DOHH2 (cell line): ENCODE data around the gene NRXN3.

Experiments used
- H3F3A ChIP-seq: fragments of 200-600 bp; sonication (generic), shearing (Covaris generic); 2 replicates; pipeline ENCODE4 v1.6.0; 2016; ENCODE audit warnings: antibody characterized with exemption, mild to moderate bottlenecking; ENCODE audit not compliant: control insufficient read depth, insufficient read depth
- H3K27ac ChIP-seq: fragments of 200-600 bp; sonication (generic); 2 replicates; pipeline ENCODE4 v1.5.1; 2014; ENCODE audit warnings: low read depth, mild to moderate bottlenecking, low read length, moderate library complexity
- H3K27me3 ChIP-seq: fragments of 200-600 bp; sonication (generic); 2 replicates; pipeline ENCODE4 v1.6.1; 2014; ENCODE audit warnings: mild to moderate bottlenecking, low read length, mixed read lengths; ENCODE audit not compliant: control insufficient read depth
- H3K36me3 ChIP-seq: fragments of 200-600 bp; sonication (generic); 2 replicates; pipeline ENCODE4 v1.6.1; 2014; ENCODE audit warnings: mild to moderate bottlenecking, low read length, moderate library complexity, mixed read lengths; ENCODE audit not compliant: control insufficient read depth
- H3K4me1 ChIP-seq: fragments of 200-600 bp; sonication (generic); 2 replicates; pipeline ENCODE4 v1.6.1; 2014; ENCODE audit warnings: mild to moderate bottlenecking, low read length, mixed read lengths; ENCODE audit not compliant: control insufficient read depth
- H3K4me2 ChIP-seq: fragments of 200-600 bp; sonication (generic); 2 replicates; pipeline ENCODE4 v1.6.0; 2014; ENCODE audit warnings: mild to moderate bottlenecking, low read length, moderate library complexity
- H3K4me3 ChIP-seq: fragments of 200-600 bp; sonication (generic); 2 replicates; pipeline ENCODE4 v1.5.1; 2014; ENCODE audit warnings: mild to moderate bottlenecking, low read length, mixed read lengths
- H3K79me2 ChIP-seq: fragments of 200-600 bp; sonication (generic); 2 replicates; pipeline ENCODE4 v1.6.1; 2014; ENCODE audit warnings: mild to moderate bottlenecking, low read length, mixed read lengths; ENCODE audit not compliant: control insufficient read depth
- H3K9me2 ChIP-seq: fragments of 200-600 bp; sonication (generic); replicated peaks from 2 replicates; pipeline ENCODE4 v1.6.1; 2014; ENCODE audit warnings: mild to moderate bottlenecking, low read length, mixed read lengths; ENCODE audit not compliant: control insufficient read depth
- H3K9me3 ChIP-seq: fragments of 200-600 bp; sonication (generic); 2 replicates; pipeline ENCODE4 v1.6.1; 2014; ENCODE audit warnings: antibody characterized with exemption, low read length, mixed read lengths; ENCODE audit not compliant: control insufficient read depth, insufficient read depth
- H4K20me1 ChIP-seq: fragments of 200-600 bp; sonication (generic); 2 replicates; pipeline ENCODE4 v1.6.0; 2014; ENCODE audit warnings: low read depth, mild to moderate bottlenecking, antibody characterized with exemption, low read length, moderate library complexity; ENCODE audit not compliant: control insufficient read depth, insufficient read depth
- EZH2phosphoT487 ChIP-seq: fragments of 200-600 bp; sonication (generic); IDR thresholded peaks from 2 replicates; pipeline ENCODE4 v1.6.1; 2017; ENCODE audit warnings: borderline replicate concordance, mild to moderate bottlenecking, antibody characterized with exemption, low read length, moderate library complexity, mixed read lengths
- TF ChIP-seq, protein P1 (sequence below): fragments of 200-600 bp; sonication (generic); IDR thresholded peaks from one replicate; pipeline ENCODE4 v1.5.1; 2014; ENCODE audit warnings: antibody characterized with exemption, mild to moderate bottlenecking, low read depth, low read length; ENCODE audit not compliant: poor library complexity, severe bottlenecking

NRXN3 gene

DNA sequence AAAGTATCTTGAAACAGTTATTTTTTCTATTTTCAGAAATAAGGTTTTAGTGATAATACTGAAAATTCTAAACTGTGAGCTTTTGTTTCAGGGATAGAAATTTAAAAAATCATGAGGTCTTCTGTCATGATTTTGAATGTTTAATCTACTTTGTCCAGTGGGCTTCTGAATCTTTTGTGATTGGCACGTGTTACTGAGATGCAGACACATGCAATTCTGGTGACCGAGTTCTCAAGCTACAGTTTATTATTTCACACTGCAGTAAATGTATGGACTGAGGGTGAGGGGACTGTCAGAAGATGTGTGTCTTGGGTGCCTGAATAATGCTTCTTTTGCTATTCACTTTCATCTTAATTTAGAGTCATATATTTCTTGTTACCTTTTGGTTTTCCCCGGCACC is 1262.5 kb downstream of the NRXN3 start:
- no peaks in the 10 kb centered on the region for H4K20me1 ChIP-seq
- no peak overlapping the region for H3K4me2 ChIP-seq
- H3F3A ChIP-seq = no peaks in the 10 kb centered on the region
- no peaks in the 10 kb centered on the region for H3K27me3 ChIP-seq
- no peaks in the 10 kb centered on the region for H3K36me3 ChIP-seq
- H3K9me2 ChIP-seq = no peaks in the 10 kb centered on the region
- no peaks in the 10 kb centered on the region for H3K4me1 ChIP-seq
- no peak for TF ChIP-seq EZH2phosphoT487
- TF ChIP-seq, protein P1, sequence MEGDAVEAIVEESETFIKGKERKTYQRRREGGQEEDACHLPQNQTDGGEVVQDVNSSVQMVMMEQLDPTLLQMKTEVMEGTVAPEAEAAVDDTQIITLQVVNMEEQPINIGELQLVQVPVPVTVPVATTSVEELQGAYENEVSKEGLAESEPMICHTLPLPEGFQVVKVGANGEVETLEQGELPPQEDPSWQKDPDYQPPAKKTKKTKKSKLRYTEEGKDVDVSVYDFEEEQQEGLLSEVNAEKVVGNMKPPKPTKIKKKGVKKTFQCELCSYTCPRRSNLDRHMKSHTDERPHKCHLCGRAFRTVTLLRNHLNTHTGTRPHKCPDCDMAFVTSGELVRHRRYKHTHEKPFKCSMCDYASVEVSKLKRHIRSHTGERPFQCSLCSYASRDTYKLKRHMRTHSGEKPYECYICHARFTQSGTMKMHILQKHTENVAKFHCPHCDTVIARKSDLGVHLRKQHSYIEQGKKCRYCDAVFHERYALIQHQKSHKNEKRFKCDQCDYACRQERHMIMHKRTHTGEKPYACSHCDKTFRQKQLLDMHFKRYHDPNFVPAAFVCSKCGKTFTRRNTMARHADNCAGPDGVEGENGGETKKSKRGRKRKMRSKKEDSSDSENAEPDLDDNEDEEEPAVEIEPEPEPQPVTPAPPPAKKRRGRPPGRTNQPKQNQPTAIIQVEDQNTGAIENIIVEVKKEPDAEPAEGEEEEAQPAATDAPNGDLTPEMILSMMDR = no peak
- H3K4me3 ChIP-seq = no peak overlapping the region
- H3K27ac ChIP-seq = no peak overlapping the region
- H3K79me2 ChIP-seq = no peaks in the 10 kb centered on the region
- no peaks in the 10 kb centered on the region for H3K9me3 ChIP-seq

DNA sequence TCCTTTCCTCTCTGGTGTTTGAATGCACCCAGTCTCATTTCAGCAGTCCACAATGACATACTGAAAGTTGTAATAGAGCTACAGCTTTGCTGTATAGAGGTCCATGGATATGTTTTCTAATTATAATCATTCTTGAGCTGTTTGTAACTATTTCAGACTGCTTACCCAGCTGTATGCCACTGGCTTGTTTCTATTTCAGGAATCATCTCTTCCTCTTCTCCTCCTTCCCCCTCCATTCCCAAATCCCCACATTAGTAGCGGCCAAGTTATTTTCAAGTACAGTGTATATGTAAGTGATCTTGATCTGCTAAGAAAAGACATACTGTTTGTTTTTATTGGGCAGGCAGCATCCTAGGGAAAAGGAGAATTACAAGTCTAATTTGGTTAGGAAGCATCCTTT is 1266.2 kb downstream of the NRXN3 start:
- Histone ChIP-seq H3K9me2 (no peaks in the 10 kb centered on the region), H3K4me2 (no peak overlapping the region), H3K36me3 (no peaks in the 10 kb centered on the region), H3K9me3 (no peaks in the 10 kb centered on the region), H3F3A (no peaks in the 10 kb centered on the region), H3K27me3 (no peaks in the 10 kb centered on the region), H3K4me3 (no peak overlapping the region), H4K20me1 (no peaks in the 10 kb centered on the region), H3K4me1 (no peaks in the 10 kb centered on the region), H3K79me2 (no peaks in the 10 kb centered on the region), H3K27ac (no peak overlapping the region)
- TF ChIP-seq, protein P1 = no peak
- no peak for TF ChIP-seq EZH2phosphoT487

DNA sequence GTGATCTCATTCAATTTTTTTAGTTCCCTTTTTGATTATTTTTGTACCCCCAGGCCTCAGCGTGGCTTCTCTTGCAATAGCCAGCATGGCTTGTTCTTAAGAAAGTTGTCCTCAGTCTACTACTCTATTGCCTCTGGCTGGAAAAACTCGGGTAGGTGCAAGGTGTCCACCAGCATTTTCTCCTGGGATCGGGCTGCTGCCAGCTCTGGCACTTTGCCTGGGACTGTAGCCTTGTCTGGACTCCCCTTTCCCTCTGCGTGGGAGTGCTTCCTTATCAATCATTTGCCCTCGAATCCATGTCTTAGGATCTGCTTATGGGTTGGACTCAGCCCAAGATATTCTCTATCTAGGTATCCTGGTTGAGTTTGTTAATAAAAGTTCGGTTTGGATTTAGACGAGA is 1267.8 kb downstream of the NRXN3 start:
- Histone ChIP-seq H3K4me1 (no peaks in the 10 kb centered on the region), H3K27me3 (no peaks in the 10 kb centered on the region), H4K20me1 (no peaks in the 10 kb centered on the region), H3K79me2 (no peaks in the 10 kb centered on the region), H3K36me3 (no peaks in the 10 kb centered on the region), H3K27ac (no peak overlapping the region), H3K9me3 (no peaks in the 10 kb centered on the region), H3K9me2 (no peaks in the 10 kb centered on the region), H3K4me2 (no peak overlapping the region), H3K4me3 (no peak overlapping the region), H3F3A (no peaks in the 10 kb centered on the region)
- no peak for TF ChIP-seq EZH2phosphoT487
- TF ChIP-seq, protein P1 = no peak

- TF ChIP-seq, protein P1 = no peak
- no peak for TF ChIP-seq EZH2phosphoT487
- Histone ChIP-seq H4K20me1 (no peaks in the 10 kb centered on the region), H3K9me2 (no peaks in the 10 kb centered on the region), H3K4me3 (no peak overlapping the region), H3K79me2 (no peaks in the 10 kb centered on the region), H3F3A (no peaks in the 10 kb centered on the region), H3K36me3 (no peaks in the 10 kb centered on the region), H3K27ac (no peak overlapping the region), H3K4me1 (no peaks in the 10 kb centered on the region), H3K4me2 (no peak overlapping the region), H3K27me3 (no peaks in the 10 kb centered on the region), H3K9me3 (no peaks in the 10 kb centered on the region)
Observed at GRCh38 chr14:79438696-79439342, 1268.6 kb downstream of the NRXN3 start.
